ENCODE data around the gene SSPN.

The SSPN gene, protein sequence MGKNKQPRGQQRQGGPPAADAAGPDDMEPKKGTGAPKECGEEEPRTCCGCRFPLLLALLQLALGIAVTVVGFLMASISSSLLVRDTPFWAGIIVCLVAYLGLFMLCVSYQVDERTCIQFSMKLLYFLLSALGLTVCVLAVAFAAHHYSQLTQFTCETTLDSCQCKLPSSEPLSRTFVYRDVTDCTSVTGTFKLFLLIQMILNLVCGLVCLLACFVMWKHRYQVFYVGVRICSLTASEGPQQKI

DNA sequence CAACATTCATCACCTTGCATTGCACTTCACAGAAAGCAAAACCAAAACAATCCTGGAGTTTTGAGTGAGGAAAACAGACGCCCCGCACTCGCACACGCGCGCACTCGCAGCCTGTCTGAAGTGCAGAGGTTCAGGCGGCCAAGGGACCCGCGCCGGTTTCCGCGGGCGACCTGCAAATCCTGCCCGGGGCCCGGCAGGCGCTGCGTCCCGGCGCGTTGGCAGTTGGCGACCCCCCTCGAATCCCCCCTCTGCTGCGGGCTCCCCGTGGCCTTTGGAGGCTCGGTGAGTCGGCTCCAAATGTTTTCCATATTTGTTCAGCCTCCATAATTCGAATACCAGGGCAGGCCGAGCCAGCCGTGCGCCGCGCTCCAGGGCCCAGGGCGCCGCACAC is at the start of gene SSPN:
SSPN (plus strand) TSS at position 324 of the 391 bp plus-strand sequence. CDS start 100 bp downstream, outside the sequence.
- in situ Hi-C loops (cut with HindIII; ENCODE audit: low pct_unique_long_range_greater_than_20kb, low sequenced_read_pairs): no loop called here
- DNase-seq (ENCODE audit: low read depth in 1 of 2, low spot score in 1 of 2): peak in 1 of 2 experiments; percentile 67
- TF ChIP-seq JUND (IDR thresholded peaks at IDR 0.05; ENCODE audit: low read depth): no peak

DNA sequence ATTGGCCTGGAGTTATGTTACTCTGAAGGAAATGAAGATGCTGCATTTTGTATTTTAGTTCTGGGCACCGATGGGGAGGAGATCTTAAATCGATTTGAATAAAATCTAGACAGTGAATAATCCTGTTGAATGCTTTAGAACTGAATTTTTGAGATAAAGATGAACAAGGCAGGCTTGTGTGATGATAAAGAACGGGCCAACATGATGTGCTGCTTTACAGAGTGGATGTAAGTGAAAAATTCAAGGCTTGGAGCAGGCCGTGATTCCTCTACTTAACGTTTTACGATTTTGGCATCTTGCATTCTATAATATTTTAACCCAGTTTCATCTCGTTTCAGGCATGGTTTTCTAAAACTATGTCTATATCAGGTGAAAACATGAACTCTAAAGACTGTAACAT is 47.1 kb upstream of the SSPN start:
- in situ Hi-C loops (cut with HindIII; ENCODE audit: low pct_unique_long_range_greater_than_20kb, low sequenced_read_pairs): no loop called here
- DNase-seq (ENCODE audit: low read depth in 1 of 2, low spot score in 1 of 2): no peak
- TF ChIP-seq JUND (IDR thresholded peaks at IDR 0.05; ENCODE audit: low read depth): no peak

DNA sequence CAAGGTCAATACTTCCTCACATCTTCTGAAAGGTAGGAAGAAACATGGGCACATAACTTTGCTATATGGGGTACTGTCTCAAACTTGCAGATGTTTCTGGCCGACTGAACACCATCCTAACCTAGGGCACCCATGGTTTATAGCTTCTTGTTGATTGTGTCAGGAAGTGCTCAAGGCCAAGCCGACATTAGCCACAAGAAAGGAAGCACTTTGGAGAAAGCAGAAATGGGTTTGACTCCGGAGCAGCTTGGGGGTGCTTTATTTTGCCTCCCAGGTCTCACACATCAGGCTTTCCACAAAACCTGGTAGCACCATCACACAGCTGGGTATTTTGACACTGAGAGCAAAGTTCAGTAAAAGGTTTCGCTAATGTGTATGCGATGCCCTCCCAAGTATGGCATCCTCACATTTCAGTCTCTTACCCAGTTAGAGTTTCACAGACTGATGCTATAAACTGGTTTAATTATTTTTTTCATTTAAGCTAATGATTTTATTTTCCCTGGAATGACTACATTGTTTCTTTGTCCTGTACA is 45.3 kb upstream of the SSPN start:
- no peak for DNase-seq (ENCODE audit: low read depth in 1 of 2, low spot score in 1 of 2)
- no peak for TF ChIP-seq JUND (IDR thresholded peaks at IDR 0.05; ENCODE audit: low read depth)
- in situ Hi-C loops (cut with HindIII; ENCODE audit: low pct_unique_long_range_greater_than_20kb, low sequenced_read_pairs): no loop called here

DNA sequence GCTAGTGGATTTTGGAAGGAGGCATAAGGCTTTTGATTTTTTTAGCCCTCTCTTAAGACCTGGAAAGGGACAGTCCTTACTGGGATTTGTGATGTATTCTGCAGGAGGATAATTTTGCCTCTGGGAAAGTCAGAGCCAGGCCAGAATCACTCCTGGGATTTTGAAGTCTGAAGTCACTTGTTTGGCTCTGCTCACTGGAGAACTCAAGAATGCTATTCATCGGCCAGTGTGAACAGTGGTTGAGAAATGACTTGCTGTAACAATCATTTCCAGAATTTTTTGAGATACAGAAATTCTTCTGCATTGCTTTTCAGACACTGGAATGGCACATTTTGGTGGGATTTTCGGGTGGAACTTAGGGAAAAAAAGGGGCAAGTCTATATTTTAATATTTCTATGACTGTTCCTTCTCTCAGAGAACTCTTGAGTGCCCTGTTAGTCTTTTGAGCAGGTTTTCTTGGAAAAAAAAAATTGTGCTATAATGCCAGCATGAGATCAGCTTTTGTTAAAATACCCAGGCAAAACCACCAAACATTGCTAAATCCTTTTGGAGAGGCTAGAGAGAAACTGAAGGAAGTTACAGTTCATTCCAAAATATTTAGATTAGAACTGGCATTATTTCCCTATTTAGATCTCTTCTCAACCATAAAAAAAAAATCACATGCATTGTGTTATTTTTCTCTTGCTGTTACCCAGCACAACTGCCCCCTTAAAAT is 44.5 kb upstream of the SSPN start:
- DNase-seq (ENCODE audit: low read depth in 1 of 2, low spot score in 1 of 2): no peak
- no peak for TF ChIP-seq JUND (IDR thresholded peaks at IDR 0.05; ENCODE audit: low read depth)
- in situ Hi-C loops (cut with HindIII; ENCODE audit: low pct_unique_long_range_greater_than_20kb, low sequenced_read_pairs): no loop called here

DNA sequence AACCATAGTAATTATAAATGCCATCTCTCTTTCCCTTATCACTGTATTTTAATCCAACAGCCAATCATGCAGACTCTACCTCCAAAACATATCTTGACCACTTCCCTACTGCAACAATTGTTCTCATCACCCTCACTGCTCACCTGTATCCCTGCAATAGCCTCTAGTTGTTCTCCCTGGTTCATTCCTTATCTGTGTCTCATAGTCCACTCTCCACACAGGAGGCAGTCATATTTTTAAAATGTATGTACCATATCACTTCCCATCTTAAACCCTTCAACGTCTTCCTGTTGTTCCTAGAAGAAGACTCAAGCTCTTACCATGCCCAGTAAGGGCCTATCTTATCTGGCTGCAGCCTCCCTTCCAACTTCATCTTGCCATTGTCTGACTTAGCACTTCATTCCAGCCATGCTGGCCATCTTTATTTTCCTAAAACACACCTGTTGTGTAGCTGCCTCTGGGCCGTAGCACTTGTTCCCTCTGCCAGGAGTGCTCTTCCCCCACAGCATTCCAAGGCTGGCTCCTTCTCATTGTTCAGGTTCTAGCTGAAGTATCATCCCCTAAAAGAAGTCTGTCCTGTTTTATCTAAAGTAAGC is 42.8 kb upstream of the SSPN start:
- in situ Hi-C loops (cut with HindIII; ENCODE audit: low pct_unique_long_range_greater_than_20kb, low sequenced_read_pairs): no loop called here
- no peak for DNase-seq (ENCODE audit: low read depth in 1 of 2, low spot score in 1 of 2)
- no peak for TF ChIP-seq JUND (IDR thresholded peaks at IDR 0.05; ENCODE audit: low read depth)

DNA sequence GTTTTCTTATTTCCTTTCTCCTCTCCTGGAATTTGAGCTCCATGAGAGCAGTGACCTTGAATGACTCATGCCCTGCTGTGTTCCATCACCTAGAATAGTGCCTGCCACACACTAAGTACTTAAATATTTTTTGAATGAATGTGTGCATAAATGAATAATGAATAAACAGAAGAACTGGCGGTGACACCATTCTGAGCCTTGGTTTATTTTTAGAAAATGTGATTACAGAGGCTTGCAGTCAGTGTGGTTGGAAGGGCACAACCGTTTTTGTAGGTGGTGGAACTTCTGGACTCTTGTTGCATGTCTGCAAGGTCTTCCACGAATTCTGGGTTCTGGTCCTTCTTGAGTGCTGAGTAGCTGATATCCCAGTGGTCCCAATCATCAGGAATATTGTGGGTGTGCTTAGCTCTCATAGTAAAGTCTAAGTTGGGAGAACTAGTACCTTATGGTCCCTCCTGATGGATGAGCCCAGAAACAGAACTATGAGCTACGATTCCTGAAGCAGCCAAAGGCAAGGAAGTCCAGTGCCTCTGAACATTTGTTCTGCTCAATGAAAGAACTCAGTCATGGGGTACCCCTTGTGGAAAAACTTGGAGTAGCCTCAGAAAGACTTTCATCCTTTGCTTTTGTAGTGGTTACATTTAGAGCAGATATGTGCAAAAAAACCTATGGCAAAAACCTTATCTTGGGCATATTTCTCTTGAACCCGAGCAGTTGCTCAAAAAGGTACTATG is 41.8 kb upstream of the SSPN start:
- TF ChIP-seq JUND (IDR thresholded peaks at IDR 0.05; ENCODE audit: low read depth): no peak
- DNase-seq (ENCODE audit: low read depth in 1 of 2, low spot score in 1 of 2): no peak
- in situ Hi-C loops (cut with HindIII; ENCODE audit: low pct_unique_long_range_greater_than_20kb, low sequenced_read_pairs): no loop called here

DNA sequence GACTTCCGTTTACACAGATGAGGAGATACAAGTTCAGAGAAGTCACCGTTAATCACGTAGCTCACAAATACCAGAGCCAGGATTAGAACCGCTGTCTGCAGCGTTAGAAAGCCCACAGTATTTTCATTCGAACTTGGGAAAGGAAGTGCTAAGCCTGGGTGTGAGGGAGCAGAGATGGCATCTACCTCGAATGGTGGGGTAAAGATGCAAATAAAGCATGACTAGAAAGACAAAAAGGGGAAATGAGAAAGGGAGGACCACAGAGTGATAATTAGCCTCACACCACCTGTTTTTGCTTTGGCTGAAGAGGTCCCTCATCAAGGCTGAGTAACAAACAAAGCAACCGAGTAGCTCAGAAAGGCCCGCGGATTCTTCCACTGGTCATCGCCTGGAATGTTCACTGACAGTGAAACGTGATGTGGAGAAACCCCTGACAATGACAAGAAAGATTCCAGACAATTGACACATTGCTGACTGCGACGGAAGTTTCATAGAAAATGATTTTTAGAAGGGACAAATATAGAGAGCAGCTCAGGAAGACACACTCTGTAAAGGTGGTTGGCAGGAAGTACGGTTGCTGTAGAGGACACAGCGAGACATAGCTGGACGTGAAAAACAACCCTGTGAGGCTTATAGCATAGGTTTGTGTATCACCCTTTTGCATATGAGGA is 39.0 kb upstream of the SSPN start:
- in situ Hi-C loops (cut with HindIII; ENCODE audit: low pct_unique_long_range_greater_than_20kb, low sequenced_read_pairs): no loop called here
- no peak for TF ChIP-seq JUND (IDR thresholded peaks at IDR 0.05; ENCODE audit: low read depth)
- DNase-seq (ENCODE audit: low read depth in 1 of 2, low spot score in 1 of 2): no peak

DNA sequence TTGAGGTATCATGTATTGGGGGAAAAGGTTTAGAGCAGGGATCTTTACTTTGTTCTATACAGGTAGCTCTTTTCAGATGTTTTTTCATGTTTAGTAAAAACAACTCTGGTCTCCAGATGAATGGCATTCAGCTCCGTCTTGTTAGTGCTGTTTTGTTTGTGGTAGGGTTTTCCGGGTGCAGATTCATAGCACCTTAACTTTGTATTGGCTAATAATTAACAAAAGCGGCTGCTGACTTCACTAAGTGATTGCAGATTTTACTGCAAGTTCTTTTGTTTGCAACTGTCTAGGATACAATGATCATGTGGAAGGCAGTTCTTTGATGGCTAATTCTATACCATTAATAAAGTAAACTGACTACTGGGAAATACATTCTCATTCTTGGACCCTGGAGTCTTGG is 38.4 kb upstream of the SSPN start:
- in situ Hi-C loops (cut with HindIII; ENCODE audit: low pct_unique_long_range_greater_than_20kb, low sequenced_read_pairs): no loop called here

DNA sequence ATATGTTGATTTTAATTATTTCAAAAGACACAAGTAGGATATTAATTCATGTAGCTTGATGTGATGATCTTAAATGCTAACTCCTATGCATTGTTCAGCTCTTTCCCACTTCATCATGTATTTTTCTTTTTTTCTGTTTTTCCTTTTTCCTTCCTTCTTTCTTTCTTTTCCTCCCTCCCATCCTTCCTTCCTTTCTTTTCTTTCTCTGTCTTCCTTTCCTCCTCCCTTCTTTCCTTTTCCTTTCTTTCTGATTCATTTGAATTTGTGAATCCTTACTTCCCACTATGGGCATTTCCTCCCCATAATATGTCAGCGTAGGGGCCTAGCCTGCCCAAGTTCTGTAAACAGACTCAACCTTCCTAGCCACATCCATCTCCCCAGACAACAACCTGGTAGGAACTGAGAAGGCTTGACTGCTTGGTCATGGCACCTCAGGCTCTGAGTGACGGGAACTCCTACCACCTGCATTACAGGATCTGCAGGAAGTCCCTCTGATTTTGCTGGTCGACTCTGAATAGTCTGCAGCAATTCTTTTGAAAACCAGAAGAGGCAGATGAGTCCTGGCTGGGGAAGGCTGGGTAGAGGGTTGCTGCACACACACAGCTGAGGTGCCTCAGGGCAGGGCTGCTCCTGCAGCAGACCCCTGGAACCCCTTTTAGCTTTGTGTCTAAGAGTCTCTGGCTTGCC is 37.2 kb upstream of the SSPN start:
- in situ Hi-C loops (cut with HindIII; ENCODE audit: low pct_unique_long_range_greater_than_20kb, low sequenced_read_pairs): no loop called here
- no peak for TF ChIP-seq JUND (IDR thresholded peaks at IDR 0.05; ENCODE audit: low read depth)
- DNase-seq (ENCODE audit: low read depth in 1 of 2, low spot score in 1 of 2): peak in 1 of 2 experiments; percentile 66

More for the DNA sequence above, 38.4 kb upstream of the SSPN start:
- TF ChIP-seq JUND (IDR thresholded peaks at IDR 0.05; ENCODE audit: low read depth): no peak
- no peak for DNase-seq (ENCODE audit: low read depth in 1 of 2, low spot score in 1 of 2)

DNA sequence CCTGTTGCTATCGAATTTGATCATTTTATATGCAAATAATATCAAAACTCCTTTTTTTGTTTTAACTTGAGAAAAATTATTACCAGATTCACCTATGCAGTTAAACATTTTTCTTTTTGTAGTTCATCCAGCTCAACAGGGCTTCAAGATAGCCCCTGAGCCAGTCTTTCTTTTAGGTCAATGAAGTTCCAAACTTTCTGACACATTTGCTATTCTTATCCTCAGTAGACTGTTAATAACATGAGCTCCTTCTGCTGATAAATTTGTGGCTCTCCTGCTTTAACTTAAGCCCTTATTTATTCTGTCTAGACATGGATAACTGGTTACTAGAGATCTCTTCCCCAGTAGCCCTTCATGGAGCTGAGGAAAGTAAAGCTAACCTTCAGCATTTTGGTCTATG is 33.2 kb upstream of the SSPN start:
- in situ Hi-C loops (cut with HindIII; ENCODE audit: low pct_unique_long_range_greater_than_20kb, low sequenced_read_pairs): no loop called here
- no peak for DNase-seq (ENCODE audit: low read depth in 1 of 2, low spot score in 1 of 2)
- no peak for TF ChIP-seq JUND (IDR thresholded peaks at IDR 0.05; ENCODE audit: low read depth)

DNA sequence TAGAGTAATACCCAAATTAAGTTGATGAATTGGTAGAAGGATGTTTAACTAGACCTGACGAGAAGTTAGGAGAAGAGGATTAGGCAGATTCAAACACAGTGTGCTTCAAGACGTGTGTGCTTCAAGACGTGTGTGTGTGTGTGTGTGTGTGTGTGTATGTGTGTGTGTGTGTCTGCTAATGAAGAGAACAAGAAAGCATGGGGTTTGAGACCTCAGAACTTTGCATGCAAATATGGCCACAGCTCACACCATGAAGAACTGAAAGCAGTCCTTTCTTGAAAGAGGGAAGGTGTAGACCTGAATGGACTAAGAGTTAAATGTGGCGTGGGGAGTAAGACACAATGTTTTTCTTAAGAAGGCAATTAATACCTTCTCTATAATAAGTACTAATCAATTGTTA is 32.5 kb upstream of the SSPN start:
- no peak for TF ChIP-seq JUND (IDR thresholded peaks at IDR 0.05; ENCODE audit: low read depth)
- no peak for DNase-seq (ENCODE audit: low read depth in 1 of 2, low spot score in 1 of 2)
- in situ Hi-C loops (cut with HindIII; ENCODE audit: low pct_unique_long_range_greater_than_20kb, low sequenced_read_pairs): no loop called here
